Upper lobe of left lung (tissue), 6 donors: Measurements from ENCODE around the gene RBFA. TPM values are rescaled to one million over a fixed set of nuclear protein-coding genes. Genes with fewer than 3 reads are reported as not detected.

Source experiments
- ATAC-seq, 2 donors: fragments of 200-7000 bp; cut with Tn5 transposase; one replicate each; pipeline ENCODE4 v1.9.1; 2022; ENCODE audit warnings: mild to moderate bottlenecking in 2 of 2, moderate library complexity in 2 of 2; ENCODE audit not compliant: low FRiP score in 2 of 2
- DNase-seq, 2 donors: peaks; one replicate each; pipeline ENCODE4 v3.0.0-alpha.2; 2019 to 2020
- H3K27ac ChIP-seq, 4 donors: fragments of 200-600 bp; sonication (generic); one replicate each; pipeline ENCODE4 v1.5.1; 2016 to 2019
- H3K27me3 ChIP-seq, 4 donors: fragments of 200-600 bp; sonication (generic); one replicate each; pipeline ENCODE4 v1.5.1; 2017 to 2019
- H3K36me3 ChIP-seq, 4 donors: fragments of 200-600 bp; sonication (generic); one replicate each; pipeline ENCODE4 v1.5.1; 2016 to 2019
- H3K4me1 ChIP-seq, 4 donors: fragments of 200-600 bp; sonication (generic); one replicate each; pipeline ENCODE4 v1.5.1; 2018 to 2019
- H3K4me3 ChIP-seq, 4 donors: fragments of 200-600 bp; sonication (generic); one replicate each; pipeline ENCODE4 v1.5.1; 2017 to 2019; ENCODE audit warnings: mild to moderate bottlenecking in 2 of 4, moderate library complexity in 1 of 4
- H3K9me3 ChIP-seq, 4 donors: fragments of 200-600 bp; sonication (generic); one replicate each; pipeline ENCODE4 v1.5.1; 2018 to 2019
- EP300 ChIP-seq, 4 donors: sonication (generic); formaldehyde crosslinking; IDR thresholded peaks; one replicate each; pipeline ENCODE4 v1.5.1; 2017; ENCODE audit warnings: antibody characterized with exemption in 4 of 4, control low read depth in 2 of 4
- POLR2A ChIP-seq, 4 donors: fragments of 450-650 bp; IDR thresholded peaks; one replicate each; pipeline ENCODE4 v1.5.1; 2016 to 2017; ENCODE audit warnings: antibody characterized with exemption in 4 of 4, mild to moderate bottlenecking in 2 of 4
- POLR2AphosphoS5 ChIP-seq, 2 donors: sonication (generic); formaldehyde crosslinking; IDR thresholded peaks; one replicate each; pipeline ENCODE4 v1.5.1; 2017; ENCODE audit warnings: antibody characterized with exemption in 2 of 2
- WGBS, 2 donors: methylation state at CpG; one replicate each; pipeline ENCODE4 v1.1.5; 2017 to 2018; 5-methylcytosine and 5-hydroxymethylcytosine counted together
- total RNA-seq, 6 donors: library from RNA; depleted of rRNA in 4 of 6; stranded (reverse); fragments of >200 nt in 4 of 6; gene quantifications; one replicate each; pipeline versions ENCODE4 v1.1.0 to v1.2.1, GENCODE V29; 2016 to 2021
- TF ChIP-seq, protein P1 (sequence below), 6 experiments: fragments of 450-650 bp in 4 of 6; fragments of 200-600 bp in 2 of 6; sonication (generic) in 2 of 6; IDR thresholded peaks; one replicate each; pipeline ENCODE4 v1.5.1; 2016 to 2019; ENCODE audit warnings: antibody characterized with exemption in 6 of 6
- donor health status: DM: no; HTN: no; CAD: no; lungs with moderate emphysema.
- donor health status: DM: no; HTN: yes; CAD: no; lungs with severe emphysema.

RBFA gene
- total RNA-seq, 6 donors from 2014 or later, result 19.2 to 32.5 (median 24.5) TPM

DNA sequence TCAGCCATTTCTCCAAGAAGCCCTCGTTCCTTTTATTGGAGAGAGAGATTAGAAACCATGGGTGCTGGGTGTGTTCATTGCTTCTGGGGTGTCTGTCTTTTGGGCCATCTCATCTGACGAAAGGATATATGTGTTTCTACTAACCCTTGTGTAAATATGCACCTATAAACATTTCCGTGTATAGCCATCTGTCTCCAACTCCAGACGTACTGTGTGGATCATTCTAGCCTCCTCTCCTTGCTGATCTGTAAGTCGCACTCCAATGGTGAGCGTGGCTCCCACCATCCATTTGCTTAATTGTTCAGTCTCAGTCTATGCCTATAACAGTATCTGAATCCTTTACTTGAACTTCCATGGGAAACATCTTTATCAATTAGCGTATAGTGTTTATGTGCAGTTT lies 1.8 kb downstream of the RBFA start:
- 93% methylated on average over 7 of the region's 7 CpGs for WGBS, 2 donors
- Histone ChIP-seq H3K27ac (no peak overlapping the region), H3K9me3 (no peaks in the 10 kb centered on the region), H3K4me3 (no peak overlapping the region), H3K4me1 (peaks cover 8 to 20% (median 10%) of the 10 kb centered on the region in 4 donors), H3K36me3 (peaks cover 0 to 14% (median 3%) of the 10 kb centered on the region in 4 donors), H3K27me3 (no peaks in the 10 kb centered on the region)
- DNase-seq (no peak), ATAC-seq (no peak)
- TF ChIP-seq EP300 (IDR thresholded peaks at IDR 0.05) (no peak), POLR2A (IDR thresholded peaks at IDR 0.05) (no peak), POLR2AphosphoS5 (IDR thresholded peaks at IDR 0.05) (no peak)
- TF ChIP-seq, protein P1, sequence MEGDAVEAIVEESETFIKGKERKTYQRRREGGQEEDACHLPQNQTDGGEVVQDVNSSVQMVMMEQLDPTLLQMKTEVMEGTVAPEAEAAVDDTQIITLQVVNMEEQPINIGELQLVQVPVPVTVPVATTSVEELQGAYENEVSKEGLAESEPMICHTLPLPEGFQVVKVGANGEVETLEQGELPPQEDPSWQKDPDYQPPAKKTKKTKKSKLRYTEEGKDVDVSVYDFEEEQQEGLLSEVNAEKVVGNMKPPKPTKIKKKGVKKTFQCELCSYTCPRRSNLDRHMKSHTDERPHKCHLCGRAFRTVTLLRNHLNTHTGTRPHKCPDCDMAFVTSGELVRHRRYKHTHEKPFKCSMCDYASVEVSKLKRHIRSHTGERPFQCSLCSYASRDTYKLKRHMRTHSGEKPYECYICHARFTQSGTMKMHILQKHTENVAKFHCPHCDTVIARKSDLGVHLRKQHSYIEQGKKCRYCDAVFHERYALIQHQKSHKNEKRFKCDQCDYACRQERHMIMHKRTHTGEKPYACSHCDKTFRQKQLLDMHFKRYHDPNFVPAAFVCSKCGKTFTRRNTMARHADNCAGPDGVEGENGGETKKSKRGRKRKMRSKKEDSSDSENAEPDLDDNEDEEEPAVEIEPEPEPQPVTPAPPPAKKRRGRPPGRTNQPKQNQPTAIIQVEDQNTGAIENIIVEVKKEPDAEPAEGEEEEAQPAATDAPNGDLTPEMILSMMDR (IDR thresholded peaks at IDR 0.05), result no peak

DNA sequence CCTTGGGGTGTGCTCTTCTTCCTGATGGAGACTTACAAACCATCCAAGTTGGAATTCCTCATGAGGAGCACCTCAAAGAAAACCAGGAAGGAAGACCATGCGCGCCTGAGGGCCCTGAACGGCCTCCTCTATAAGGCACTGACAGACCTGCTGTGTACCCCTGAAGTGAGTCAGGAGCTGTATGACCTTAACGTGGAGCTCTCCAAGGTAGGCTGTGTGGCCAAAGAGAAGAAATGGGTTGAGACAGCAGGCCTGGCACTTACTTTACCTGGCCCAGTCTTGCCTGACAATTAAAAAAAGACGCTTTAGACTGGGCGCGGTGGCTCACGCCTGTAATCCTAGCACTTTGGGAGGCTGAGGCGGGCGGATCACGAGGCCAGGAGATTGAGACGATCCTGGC lies 3.1 kb downstream of the RBFA start:
- TF ChIP-seq, protein P1 (IDR thresholded peaks at IDR 0.05), result no peak
- H3K36me3 ChIP-seq, result peaks cover 0 to 18% (median 3%) of the 10 kb centered on the region in 4 donors
- ATAC-seq (no peak), DNase-seq (no peak)
- no peak overlapping the region for H3K27ac ChIP-seq
- WGBS, 2 donors, result 95 to 96% methylated on average over 12 of the region's 12 CpGs
- H3K4me1 ChIP-seq, result peaks cover 8 to 20% (median 10%) of the 10 kb centered on the region in 4 donors
- no peak overlapping the region for H3K4me3 ChIP-seq
- H3K27me3 ChIP-seq, result no peaks in the 10 kb centered on the region
- no peaks in the 10 kb centered on the region for H3K9me3 ChIP-seq

DNA sequence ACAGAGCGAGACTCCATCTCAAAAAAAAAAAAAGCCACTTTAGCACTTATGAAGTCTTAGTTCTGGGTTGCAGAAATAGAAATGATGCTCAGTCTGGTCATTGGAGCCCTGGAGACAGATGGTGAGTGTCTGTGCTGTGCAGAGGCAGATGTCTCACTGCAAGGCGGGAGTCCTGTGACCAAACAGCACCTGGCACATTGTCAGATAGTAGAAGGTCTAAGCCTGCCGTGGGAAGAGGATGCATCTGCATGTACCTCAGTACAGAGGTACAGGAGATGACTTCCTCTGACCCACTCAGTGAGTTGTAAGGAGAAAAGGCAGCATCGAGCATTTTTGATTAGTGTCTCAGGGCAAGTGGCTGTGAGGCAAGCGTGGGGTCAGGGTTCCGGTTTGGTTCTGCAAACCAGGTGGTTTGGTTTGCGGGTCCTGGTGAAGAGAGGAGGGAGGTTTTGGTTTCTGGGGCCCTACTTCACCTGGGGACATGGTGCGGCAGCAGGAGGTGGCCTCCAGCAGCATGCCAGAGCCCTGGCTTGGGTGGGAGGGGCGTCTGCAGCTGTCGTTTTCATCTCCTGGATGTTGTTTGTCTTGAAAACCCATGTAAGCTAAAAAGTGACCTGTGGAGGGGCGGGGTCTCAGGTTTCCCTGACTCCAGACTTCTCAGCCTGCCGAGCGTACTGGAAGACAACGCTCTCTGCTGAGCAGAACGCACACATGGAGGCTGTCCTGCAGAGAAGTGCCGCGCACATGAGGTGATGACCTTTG lies 3.8 kb downstream of the RBFA start:
- Histone ChIP-seq H3K4me1 (peaks cover 8 to 19% (median 10%) of the 10 kb centered on the region in 4 donors), H3K36me3 (peaks cover 0 to 26% (median 3%) of the 10 kb centered on the region in 4 donors), H3K4me3 (no peak overlapping the region), H3K27me3 (no peaks in the 10 kb centered on the region), H3K9me3 (no peaks in the 10 kb centered on the region), H3K27ac (no peak overlapping the region)
- 86 to 89% methylated on average over 17 of the region's 17 CpGs for WGBS, 2 donors
- TF ChIP-seq EP300 (IDR thresholded peaks at IDR 0.05) (no peak), POLR2A (IDR thresholded peaks at IDR 0.05) (no peak), POLR2AphosphoS5 (IDR thresholded peaks at IDR 0.05) (no peak)
- TF ChIP-seq, protein P1 (IDR thresholded peaks at IDR 0.05), result no peak
- ATAC-seq (no peak), DNase-seq (no peak)

DNA sequence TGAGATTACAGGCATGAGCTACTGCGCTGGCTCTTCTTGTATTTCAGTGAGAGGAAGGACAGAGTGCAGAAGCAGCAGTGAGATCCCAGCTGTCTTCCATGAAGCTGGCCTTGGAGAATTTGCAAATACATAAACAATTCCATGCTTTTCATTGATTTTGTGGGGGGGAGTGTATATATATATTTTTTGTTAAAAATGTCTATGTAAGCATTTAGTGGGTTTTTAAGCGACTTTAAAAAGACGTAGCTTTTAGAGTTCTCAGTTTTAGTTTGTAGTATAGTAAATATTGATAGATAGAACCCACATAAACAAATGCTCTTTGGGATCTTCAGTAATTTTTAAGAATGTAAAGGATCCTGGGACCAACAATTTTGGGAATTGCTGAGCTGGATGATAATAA lies 6.3 kb downstream of the RBFA start:
- ATAC-seq, result no peak
- 97 to 100% methylated on average over 3 of the region's 3 CpGs for WGBS, 2 donors
- H3K4me3 ChIP-seq, result no peak overlapping the region
- no peak for DNase-seq
- H3K36me3 ChIP-seq, result peaks cover 0 to 44% (median 12%) of the 10 kb centered on the region in 4 donors
- TF ChIP-seq, protein P1 (IDR thresholded peaks at IDR 0.05), result no peak
- no peak for TF ChIP-seq POLR2AphosphoS5 (IDR thresholded peaks at IDR 0.05)
- no peak for TF ChIP-seq EP300 (IDR thresholded peaks at IDR 0.05)
- no peak for TF ChIP-seq POLR2A (IDR thresholded peaks at IDR 0.05)
- no peaks in the 10 kb centered on the region for H3K27me3 ChIP-seq
- no peaks in the 10 kb centered on the region for H3K9me3 ChIP-seq
- H3K27ac ChIP-seq, result no peak overlapping the region
- H3K4me1 ChIP-seq, result peaks cover 0 to 5% (median 1%) of the 10 kb centered on the region in 4 donors

DNA sequence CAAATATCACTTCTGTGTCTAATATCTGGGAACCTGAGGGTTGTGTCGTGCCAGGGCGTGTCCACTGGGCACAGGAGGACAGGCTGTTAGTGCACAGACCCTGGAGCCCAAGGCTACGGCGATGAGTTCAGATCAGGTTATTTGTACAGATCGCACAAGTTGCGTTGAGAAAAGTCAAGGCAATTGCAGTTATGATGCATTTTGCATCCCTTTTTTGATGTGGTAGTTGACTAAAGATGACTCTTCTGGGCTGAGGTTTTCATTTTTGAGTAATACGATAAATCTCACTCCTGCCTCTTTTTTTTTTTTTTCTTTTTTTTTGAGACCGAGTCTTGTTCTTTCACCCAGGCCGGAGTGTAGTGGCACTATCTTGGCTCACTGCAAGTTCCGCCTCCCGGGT lies 7.2 kb downstream of the RBFA start:
- TF ChIP-seq EP300 (IDR thresholded peaks at IDR 0.05) (no peak), POLR2A (IDR thresholded peaks at IDR 0.05) (no peak), POLR2AphosphoS5 (IDR thresholded peaks at IDR 0.05) (no peak)
- TF ChIP-seq, protein P1 (IDR thresholded peaks at IDR 0.05), result no peak
- H3K27me3 ChIP-seq, result no peaks in the 10 kb centered on the region
- no peaks in the 10 kb centered on the region for H3K4me1 ChIP-seq
- WGBS, 2 donors, result 87 to 88% methylated on average over 11 of the region's 11 CpGs
- no peak for ATAC-seq
- H3K4me3 ChIP-seq, result no peak overlapping the region
- no peaks in the 10 kb centered on the region for H3K9me3 ChIP-seq
- H3K27ac ChIP-seq, result no peak overlapping the region
- DNase-seq, result no peak
- H3K36me3 ChIP-seq, result peaks cover 0 to 51% (median 16%) of the 10 kb centered on the region in 4 donors
